ENCODE measurements around the gene TSKU. TPM values are rescaled to one million over a fixed set of nuclear protein-coding genes. Genes with fewer than 3 reads are reported as not detected.

TSKU gene
- total RNA-seq, 1 donor from 2014 or later: 7.1 TPM

DNA sequence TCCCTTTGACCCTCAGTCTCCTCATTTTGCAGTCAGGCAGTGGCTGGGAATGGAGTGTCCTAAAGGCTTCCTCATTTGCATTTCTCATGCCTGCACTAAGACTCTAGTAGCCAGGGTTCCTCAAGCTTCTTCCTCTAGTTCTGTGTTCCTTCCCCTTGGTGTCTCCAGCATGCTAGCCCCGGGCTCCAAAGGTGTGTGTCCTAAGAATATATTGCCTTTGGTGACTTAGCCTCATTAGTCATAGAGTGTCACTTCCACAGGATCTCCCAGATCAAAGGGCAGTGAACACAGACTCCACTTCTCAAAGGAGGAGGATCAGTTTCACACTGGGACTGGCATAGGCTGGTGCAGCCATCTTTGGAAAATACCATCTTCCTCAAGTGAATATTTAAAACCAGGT is 56.2 kb downstream of the TSKU start:
- DNase-seq (ENCODE audit: low spot score): no peak
- Histone ChIP-seq H4K20me1 (ENCODE audit: low read depth) (no peaks in the 10 kb centered on the region), H3K9me3 (ENCODE audit: low read depth) (no peaks in the 10 kb centered on the region), H2AFZ (replicated peaks) (no peak overlapping the region), H3K27ac (no peak overlapping the region), H3K4me3 (no peak overlapping the region), H3F3A (ENCODE audit: low read depth) (peaks cover 26% of the 10 kb centered on the region), H3K4me1 (peaks cover 32% of the 10 kb centered on the region), H3K36me3 (no peaks in the 10 kb centered on the region), H3K4me2 (no peak overlapping the region), H3K9ac (no peak overlapping the region), H3K79me2 (ENCODE audit: low read depth) (no peaks in the 10 kb centered on the region), H3K27me3 (no peaks in the 10 kb centered on the region)
- no peaks in the 10 kb centered on the region for H3K9me3 Mint-ChIP-seq
- H3K27me3 Mint-ChIP-seq (ENCODE audit: insufficient read depth, low read depth): peaks cover 2% of the 10 kb centered on the region
- H3K4me3 Mint-ChIP-seq: no peak overlapping the region
- no peak overlapping the region for H3K27ac Mint-ChIP-seq
- TF ChIP-seq EZH2 (IDR thresholded peaks at IDR 0.05): no peak
- TF ChIP-seq EZH2phosphoT487 (IDR thresholded peaks at IDR 0.05): no peak
- TF ChIP-seq, protein P1, sequence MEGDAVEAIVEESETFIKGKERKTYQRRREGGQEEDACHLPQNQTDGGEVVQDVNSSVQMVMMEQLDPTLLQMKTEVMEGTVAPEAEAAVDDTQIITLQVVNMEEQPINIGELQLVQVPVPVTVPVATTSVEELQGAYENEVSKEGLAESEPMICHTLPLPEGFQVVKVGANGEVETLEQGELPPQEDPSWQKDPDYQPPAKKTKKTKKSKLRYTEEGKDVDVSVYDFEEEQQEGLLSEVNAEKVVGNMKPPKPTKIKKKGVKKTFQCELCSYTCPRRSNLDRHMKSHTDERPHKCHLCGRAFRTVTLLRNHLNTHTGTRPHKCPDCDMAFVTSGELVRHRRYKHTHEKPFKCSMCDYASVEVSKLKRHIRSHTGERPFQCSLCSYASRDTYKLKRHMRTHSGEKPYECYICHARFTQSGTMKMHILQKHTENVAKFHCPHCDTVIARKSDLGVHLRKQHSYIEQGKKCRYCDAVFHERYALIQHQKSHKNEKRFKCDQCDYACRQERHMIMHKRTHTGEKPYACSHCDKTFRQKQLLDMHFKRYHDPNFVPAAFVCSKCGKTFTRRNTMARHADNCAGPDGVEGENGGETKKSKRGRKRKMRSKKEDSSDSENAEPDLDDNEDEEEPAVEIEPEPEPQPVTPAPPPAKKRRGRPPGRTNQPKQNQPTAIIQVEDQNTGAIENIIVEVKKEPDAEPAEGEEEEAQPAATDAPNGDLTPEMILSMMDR (IDR thresholded peaks at IDR 0.05): no peak
- no peaks in the 10 kb centered on the region for H3K36me3 Mint-ChIP-seq
- peaks cover 14% of the 10 kb centered on the region for H3K4me1 Mint-ChIP-seq

DNA sequence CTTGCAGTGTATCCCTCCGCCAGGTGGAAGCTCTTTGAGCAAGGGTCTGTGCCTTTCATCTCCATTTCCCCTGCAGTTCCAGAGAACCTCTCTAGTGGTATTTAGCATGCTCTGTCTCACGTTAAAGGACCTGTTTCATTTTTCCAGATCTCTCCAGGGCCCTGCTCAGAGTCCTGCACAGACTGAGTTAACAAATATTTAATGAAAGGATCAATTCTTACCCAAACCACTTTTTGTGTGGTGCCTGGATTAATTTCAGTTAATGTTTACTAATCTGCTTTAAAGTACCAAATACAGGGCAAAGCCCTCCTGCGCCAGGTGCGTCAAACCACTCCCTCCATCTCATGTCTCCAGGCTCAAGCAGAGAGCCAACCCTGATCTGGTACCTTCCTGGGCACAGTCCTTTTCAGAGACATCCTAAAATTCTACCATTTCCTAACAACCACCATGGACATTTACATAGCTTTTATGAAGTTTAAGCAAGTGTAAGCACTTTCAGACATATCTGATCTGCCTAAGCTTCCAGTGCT is 58.8 kb downstream of the TSKU start:
- H2AFZ ChIP-seq (replicated peaks): no peak overlapping the region
- Mint-ChIP-seq H3K27ac (no peak overlapping the region), H3K4me3 (no peak overlapping the region), H3K36me3 (no peaks in the 10 kb centered on the region), H3K9me3 (no peaks in the 10 kb centered on the region), H3K4me1 (peaks cover 14% of the 10 kb centered on the region), H3K27me3 (ENCODE audit: insufficient read depth, low read depth) (peaks cover 2% of the 10 kb centered on the region)
- TF ChIP-seq EZH2 (IDR thresholded peaks at IDR 0.05): no peak
- TF ChIP-seq, protein P1 (IDR thresholded peaks at IDR 0.05): no peak
- no peak for TF ChIP-seq EZH2phosphoT487 (IDR thresholded peaks at IDR 0.05)
- H3K4me2 ChIP-seq: peak overlapping the region; percentile 47
- no peaks in the 10 kb centered on the region for H3K36me3 ChIP-seq
- H3K79me2 ChIP-seq (ENCODE audit: low read depth): no peaks in the 10 kb centered on the region
- H3K9me3 ChIP-seq (ENCODE audit: low read depth): no peaks in the 10 kb centered on the region
- no peak overlapping the region for H3K27ac ChIP-seq
- peaks cover 25% of the 10 kb centered on the region for H3K4me1 ChIP-seq
- no peaks in the 10 kb centered on the region for H4K20me1 ChIP-seq (ENCODE audit: low read depth)
- no peak for DNase-seq (ENCODE audit: low spot score)
- H3K27me3 ChIP-seq: no peaks in the 10 kb centered on the region
- no peak overlapping the region for H3K4me3 ChIP-seq
- H3F3A ChIP-seq (ENCODE audit: low read depth): peaks cover 26% of the 10 kb centered on the region
- no peak overlapping the region for H3K9ac ChIP-seq

DNA sequence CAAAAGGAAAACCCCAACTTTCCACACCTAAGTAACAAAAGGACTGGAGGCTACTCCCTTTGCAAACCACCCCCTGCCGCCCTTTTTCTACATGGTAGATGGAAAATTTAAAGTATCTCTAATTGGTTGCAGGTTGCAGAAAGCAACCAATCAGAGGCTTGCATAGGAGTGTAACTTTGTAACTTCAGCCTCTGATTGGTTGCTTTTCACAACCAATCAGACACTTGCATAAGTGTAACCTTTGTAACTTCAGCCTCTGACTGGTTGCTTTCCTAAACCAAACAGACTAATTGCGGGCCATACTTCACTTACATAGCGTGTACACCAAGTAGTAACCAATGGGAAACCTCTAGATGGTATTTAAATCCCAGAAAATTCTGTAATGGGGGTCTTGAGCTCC is 60.8 kb downstream of the TSKU start:
- H3K27me3 ChIP-seq: no peaks in the 10 kb centered on the region
- TF ChIP-seq EZH2 (IDR thresholded peaks at IDR 0.05) (no peak), EZH2phosphoT487 (IDR thresholded peaks at IDR 0.05) (no peak)
- TF ChIP-seq, protein P1 (IDR thresholded peaks at IDR 0.05): no peak
- H3K27me3 Mint-ChIP-seq (ENCODE audit: insufficient read depth, low read depth): peaks cover 2% of the 10 kb centered on the region
- H3K4me1 Mint-ChIP-seq: peaks cover 8% of the 10 kb centered on the region
- no peaks in the 10 kb centered on the region for H3K36me3 ChIP-seq
- no peaks in the 10 kb centered on the region for H4K20me1 ChIP-seq (ENCODE audit: low read depth)
- H3K9me3 Mint-ChIP-seq: no peaks in the 10 kb centered on the region
- H2AFZ ChIP-seq (replicated peaks): no peak overlapping the region
- H3K4me2 ChIP-seq: no peak overlapping the region
- no peak overlapping the region for H3K4me3 ChIP-seq
- no peaks in the 10 kb centered on the region for H3K36me3 Mint-ChIP-seq
- H3K4me1 ChIP-seq: peaks cover 14% of the 10 kb centered on the region
- H3F3A ChIP-seq (ENCODE audit: low read depth): peaks cover 18% of the 10 kb centered on the region
- no peak overlapping the region for H3K27ac Mint-ChIP-seq
- H3K4me3 Mint-ChIP-seq: no peak overlapping the region
- H3K79me2 ChIP-seq (ENCODE audit: low read depth): no peaks in the 10 kb centered on the region
- no peaks in the 10 kb centered on the region for H3K9me3 ChIP-seq (ENCODE audit: low read depth)
- no peak overlapping the region for H3K9ac ChIP-seq
- H3K27ac ChIP-seq: no peak overlapping the region
- DNase-seq (ENCODE audit: low spot score): no peak
